Gastroesophageal sphincter (tissue), 4 donors: ENCODE measurements around the gene ROPN1L. TPM values are rescaled to one million over a fixed set of nuclear protein-coding genes. Genes with fewer than 3 reads are reported as not detected.

ENCODE experiments used
- ATAC-seq: fragments of 150-250 bp; one replicate; pipeline ENCODE4 v1.9.1; 2016; ENCODE audit warnings: mild to moderate bottlenecking, moderate library complexity
- H3K27ac ChIP-seq, 4 donors: fragments of 200-600 bp; sonication (generic) in 3 of 4; 1 replicate in 3 of 4; 2 replicates in 1 of 4; pipeline ENCODE4 v1.5.1; 2016 to 2019
- H3K27me3 ChIP-seq: fragments of 200-600 bp; sonication (generic); one replicate; pipeline ENCODE4 v1.5.1; 2019
- H3K36me3 ChIP-seq, 2 donors: fragments of 200-600 bp; sonication (generic); one replicate each; pipeline ENCODE4 v1.5.1; 2019; ENCODE audit warnings: control low read depth in 1 of 2
- H3K4me1 ChIP-seq, 3 donors: fragments of 200-600 bp; sonication (generic); 1 replicate in 2 of 3; 2 replicates in 1 of 3; pipeline ENCODE4 v1.5.1; 2016 to 2019; ENCODE audit warnings: control low read depth in 2 of 3
- H3K4me3 ChIP-seq, 2 donors: fragments of 200-600 bp; sonication (generic); one replicate each; pipeline ENCODE4 v1.5.1; 2019; ENCODE audit warnings: mild to moderate bottlenecking in 1 of 2, moderate library complexity in 1 of 2
- H3K9me3 ChIP-seq, 3 donors: fragments of 200-600 bp; sonication (generic); one replicate each; pipeline ENCODE4 v1.5.1; 2017 to 2019; ENCODE audit warnings: control low read depth in 2 of 3
- CTCF ChIP-seq, 4 experiments: fragments of 200-600 bp in 2 of 4; fragments of 450-650 bp in 2 of 4; sonication (generic) in 1 of 4; IDR thresholded peaks; one replicate each; pipeline ENCODE4 v1.5.1; 2017 to 2019; ENCODE audit warnings: antibody characterized with exemption in 4 of 4, mild to moderate bottlenecking in 2 of 4, moderate library complexity in 2 of 4
- EP300 ChIP-seq: sonication (generic); formaldehyde crosslinking; IDR thresholded peaks from one replicate; pipeline ENCODE4 v1.6.1; 2017; ENCODE audit warnings: antibody characterized with exemption, mild to moderate bottlenecking
- POLR2A ChIP-seq, 2 donors: fragments of 450-650 bp; IDR thresholded peaks; one replicate each; pipeline ENCODE4 v1.6.1; 2017; ENCODE audit warnings: antibody characterized with exemption in 2 of 2, mild to moderate bottlenecking in 2 of 2, moderate library complexity in 1 of 2
- POLR2AphosphoS5 ChIP-seq: sonication (generic); formaldehyde crosslinking; IDR thresholded peaks from one replicate; pipeline ENCODE4 v1.6.1; 2017; ENCODE audit warnings: antibody characterized with exemption
- WGBS, 2 donors: methylation state at CpG; one replicate each; pipeline ENCODE4 v1.1.5; 2018; ENCODE audit warnings: low coverage in 1 of 2; 5-methylcytosine and 5-hydroxymethylcytosine counted together
- total RNA-seq, 4 donors: library from RNA; depleted of rRNA; stranded (reverse); fragments of >200 nt; gene quantifications; one replicate each; pipeline ENCODE4 v1.1.0, GENCODE V29; 2016

ROPN1L gene
- total RNA-seq, 4 donors from 2014 or later: 1.1 TPM; not detected in 3

DNA sequence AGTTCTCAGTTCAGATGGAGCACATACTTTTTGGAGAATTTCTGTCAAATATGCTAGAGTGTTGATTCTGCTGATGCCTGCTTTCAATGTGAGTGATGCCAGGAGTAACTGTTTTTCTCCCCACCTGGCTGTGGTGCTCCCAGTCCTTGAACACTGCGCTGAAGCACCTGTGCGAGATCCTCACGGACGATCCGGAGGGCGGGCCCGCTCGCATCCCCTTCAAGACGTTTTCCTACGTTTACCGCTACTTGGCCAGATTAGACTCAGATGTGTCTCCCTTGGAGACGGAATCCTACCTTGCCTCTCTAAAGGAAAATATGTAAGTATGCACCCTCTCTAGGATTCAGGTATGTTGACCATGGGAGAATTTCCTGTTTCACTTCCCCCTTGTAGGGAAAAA is 19.4 kb downstream of the ROPN1L start:
- ATAC-seq: no peak
- WGBS, 2 donors: no CpG with 5 or more reads among the region's 12 CpGs
- no peak overlapping the region for H3K4me3 ChIP-seq
- H3K27ac ChIP-seq: no peak overlapping the region
- peaks cover 34% of the 10 kb centered on the region for H3K27me3 ChIP-seq
- H3K9me3 ChIP-seq: no peaks in the 10 kb centered on the region
- H3K36me3 ChIP-seq: no peaks in the 10 kb centered on the region
- TF ChIP-seq POLR2AphosphoS5: no peak
- no peaks in the 10 kb centered on the region for H3K4me1 ChIP-seq

DNA sequence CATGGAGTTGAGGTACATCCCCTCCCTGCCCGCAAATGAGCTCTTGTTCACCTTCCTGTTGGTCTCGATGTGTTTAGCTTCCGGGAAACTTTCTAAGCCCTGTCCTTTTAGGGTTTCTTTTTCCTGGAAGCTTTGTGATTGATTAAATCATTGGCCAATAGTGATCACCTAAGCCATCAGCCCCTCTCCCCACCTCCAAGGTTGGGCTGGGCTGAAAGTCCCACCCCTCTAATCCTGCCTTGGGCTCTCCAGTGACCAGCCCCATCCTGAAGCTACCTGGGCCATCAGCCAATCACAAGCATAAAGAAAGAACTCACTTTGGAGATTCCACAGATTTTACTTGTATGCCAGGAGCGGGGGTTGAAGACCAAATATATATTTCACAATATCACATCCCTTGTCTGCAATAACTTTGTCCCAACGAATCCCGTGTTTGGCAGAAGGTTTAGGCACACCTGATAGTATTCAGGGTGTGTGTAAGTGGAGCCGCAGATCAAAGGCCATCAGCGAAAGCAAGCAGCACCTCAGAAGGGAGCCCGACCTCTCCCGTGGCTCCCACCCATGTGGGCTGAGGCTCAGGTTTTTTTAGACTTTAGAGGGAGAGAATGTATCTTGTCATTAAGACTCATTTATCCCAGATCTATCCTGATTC is 20.4 kb downstream of the ROPN1L start:
- TF ChIP-seq POLR2A (IDR thresholded peaks at IDR 0.05) (no peak), POLR2AphosphoS5 (no peak), EP300 (no peak), CTCF (IDR thresholded peaks at IDR 0.05) (no peak)
- Histone ChIP-seq H3K27me3 (peaks cover 34% of the 10 kb centered on the region), H3K4me3 (no peak overlapping the region), H3K27ac (no peak overlapping the region), H3K9me3 (no peaks in the 10 kb centered on the region), H3K36me3 (no peaks in the 10 kb centered on the region), H3K4me1 (no peaks in the 10 kb centered on the region)
- WGBS, 2 donors: 76 to 87% methylated on average over 4 to 9 of the region's 10 CpGs
- no peak for ATAC-seq

DNA sequence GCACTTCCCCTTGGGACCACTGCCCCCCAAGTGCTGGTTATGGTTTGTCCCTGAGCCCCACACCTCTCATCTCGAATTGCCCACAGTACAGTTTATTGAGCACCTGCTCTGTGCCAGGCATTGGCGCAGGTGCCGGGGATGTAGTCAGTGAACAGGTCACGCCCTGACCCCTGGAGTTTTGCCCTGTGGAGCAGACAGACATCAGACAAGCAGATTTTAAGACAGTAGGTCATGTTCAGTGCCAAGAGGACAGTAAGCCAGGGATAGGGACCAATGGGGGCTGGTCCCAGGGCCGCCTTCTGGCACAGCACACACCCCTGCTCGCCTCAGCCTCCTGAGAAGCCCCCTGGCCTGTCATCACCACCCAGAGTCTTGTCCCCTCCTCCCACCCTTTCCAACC is 21.9 kb downstream of the ROPN1L start:
- Histone ChIP-seq H3K36me3 (no peaks in the 10 kb centered on the region), H3K4me3 (no peak overlapping the region), H3K4me1 (no peaks in the 10 kb centered on the region), H3K9me3 (no peaks in the 10 kb centered on the region), H3K27ac (no peak overlapping the region), H3K27me3 (peaks cover 36% of the 10 kb centered on the region)
- no peak for ATAC-seq
- TF ChIP-seq EP300: no peak
- no peak for TF ChIP-seq CTCF (IDR thresholded peaks at IDR 0.05)
- no peak for TF ChIP-seq POLR2AphosphoS5
- no peak for TF ChIP-seq POLR2A (IDR thresholded peaks at IDR 0.05)
- no CpG with 5 or more reads among the region's 6 CpGs for WGBS, 2 donors

GRCh38 chr5:10464173-10464572 is 22.5 kb downstream of the ROPN1L start:
- no peaks in the 10 kb centered on the region for H3K4me1 ChIP-seq
- no peak overlapping the region for H3K27ac ChIP-seq
- no peak for TF ChIP-seq POLR2A (IDR thresholded peaks at IDR 0.05)
- 80 to 91% methylated on average over 1 to 11 of the region's 11 CpGs for WGBS, 2 donors
- H3K4me3 ChIP-seq: no peak overlapping the region
- H3K9me3 ChIP-seq: no peaks in the 10 kb centered on the region
- ATAC-seq: no peak
- H3K36me3 ChIP-seq: no peaks in the 10 kb centered on the region
- H3K27me3 ChIP-seq: peaks cover 32% of the 10 kb centered on the region

- no peak for ATAC-seq
Observed at GRCh38 chr5:10465726-10466125, 24.0 kb downstream of the ROPN1L start.

GRCh38 chr5:10466446-10467073 is 24.9 kb downstream of the ROPN1L start:
- peaks cover 17% of the 10 kb centered on the region for H3K27me3 ChIP-seq
- TF ChIP-seq CTCF (IDR thresholded peaks at IDR 0.05) (no peak), EP300 (no peak), POLR2A (IDR thresholded peaks at IDR 0.05) (no peak), POLR2AphosphoS5 (no peak)
- WGBS, 2 donors: 89 to 92% methylated on average over 13 to 17 of the region's 17 CpGs
- no peak for ATAC-seq
- H3K9me3 ChIP-seq: no peaks in the 10 kb centered on the region
- no peak overlapping the region for H3K27ac ChIP-seq
- no peaks in the 10 kb centered on the region for H3K36me3 ChIP-seq
- H3K4me3 ChIP-seq: no peak overlapping the region
- no peaks in the 10 kb centered on the region for H3K4me1 ChIP-seq

More at GRCh38 chr5:10465726-10466125, 24.0 kb downstream of the ROPN1L start:
- no peak overlapping the region for H3K27ac ChIP-seq
- WGBS, 2 donors: 92 to 100% methylated on average over 3 to 8 of the region's 10 CpGs
- H3K4me1 ChIP-seq: no peaks in the 10 kb centered on the region
- TF ChIP-seq POLR2A (IDR thresholded peaks at IDR 0.05): no peak
- no peak overlapping the region for H3K4me3 ChIP-seq
- H3K36me3 ChIP-seq: no peaks in the 10 kb centered on the region
- H3K27me3 ChIP-seq: peaks cover 17% of the 10 kb centered on the region
- H3K9me3 ChIP-seq: no peaks in the 10 kb centered on the region
